Subcutaneous adipose tissue (tissue), 4 donors: Measurements from ENCODE around the gene FAM50B. TPM values are rescaled to one million over a fixed set of nuclear protein-coding genes. Genes with fewer than 3 reads are reported as not detected.

Source experiments
- total RNA-seq, 4 donors: library from RNA; depleted of rRNA; stranded (reverse); fragments of >200 nt; gene quantifications; one replicate each; pipeline ENCODE4 v1.1.0, GENCODE V29; 2016
- TF ChIP-seq, protein P1 (sequence below): fragments of 450-650 bp; IDR thresholded peaks from one replicate; pipeline ENCODE4 v1.5.1; 2016; ENCODE audit warnings: low read depth, mild to moderate bottlenecking, control low read depth, antibody characterized with exemption, moderate library complexity

Gene FAM50B
- 10 to 100 TPM in 2 of 4 donors, 1 to 10 TPM in 2; 4.7 to 18.3 (median 8.3) TPM for total RNA-seq

DNA sequence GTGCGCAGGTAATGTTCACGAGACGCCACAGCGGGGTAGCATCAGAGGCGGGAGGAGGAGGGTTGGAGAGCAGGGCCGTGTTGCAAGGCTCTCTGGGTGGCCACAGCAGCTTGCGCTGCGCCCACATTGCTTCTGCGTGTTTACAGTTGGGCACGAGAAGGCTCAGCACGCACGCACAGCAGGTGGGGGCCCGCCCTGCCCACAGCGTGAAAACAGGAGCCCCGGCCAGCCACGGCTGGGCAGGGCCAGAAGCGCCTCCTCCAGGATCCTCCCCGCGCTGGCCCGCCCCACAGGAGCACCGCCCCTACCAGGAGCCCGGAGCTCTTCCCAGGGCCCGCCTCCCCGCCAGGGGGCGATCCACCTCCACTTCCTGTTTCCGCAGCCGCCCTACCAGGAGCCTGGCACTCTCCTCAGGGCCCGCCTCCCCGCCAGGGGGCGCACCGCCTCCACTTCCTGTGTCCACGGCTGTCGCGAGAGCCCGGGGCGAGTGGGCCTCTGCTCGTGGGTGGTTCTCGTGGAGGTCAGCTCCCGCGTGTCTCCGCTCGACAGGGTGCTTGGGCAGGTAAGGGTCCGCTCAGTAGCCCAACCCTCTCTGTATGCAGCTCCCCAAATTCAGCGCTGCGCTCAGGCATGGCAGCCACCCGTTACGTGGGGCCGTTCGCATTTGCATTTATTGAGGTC is at the start of gene FAM50B:
Gene FAM50B (plus strand): TSS at position 449 of the 681 bp plus-strand sequence. CDS start 439 bp downstream, outside the sequence.
- TF ChIP-seq, protein P1, sequence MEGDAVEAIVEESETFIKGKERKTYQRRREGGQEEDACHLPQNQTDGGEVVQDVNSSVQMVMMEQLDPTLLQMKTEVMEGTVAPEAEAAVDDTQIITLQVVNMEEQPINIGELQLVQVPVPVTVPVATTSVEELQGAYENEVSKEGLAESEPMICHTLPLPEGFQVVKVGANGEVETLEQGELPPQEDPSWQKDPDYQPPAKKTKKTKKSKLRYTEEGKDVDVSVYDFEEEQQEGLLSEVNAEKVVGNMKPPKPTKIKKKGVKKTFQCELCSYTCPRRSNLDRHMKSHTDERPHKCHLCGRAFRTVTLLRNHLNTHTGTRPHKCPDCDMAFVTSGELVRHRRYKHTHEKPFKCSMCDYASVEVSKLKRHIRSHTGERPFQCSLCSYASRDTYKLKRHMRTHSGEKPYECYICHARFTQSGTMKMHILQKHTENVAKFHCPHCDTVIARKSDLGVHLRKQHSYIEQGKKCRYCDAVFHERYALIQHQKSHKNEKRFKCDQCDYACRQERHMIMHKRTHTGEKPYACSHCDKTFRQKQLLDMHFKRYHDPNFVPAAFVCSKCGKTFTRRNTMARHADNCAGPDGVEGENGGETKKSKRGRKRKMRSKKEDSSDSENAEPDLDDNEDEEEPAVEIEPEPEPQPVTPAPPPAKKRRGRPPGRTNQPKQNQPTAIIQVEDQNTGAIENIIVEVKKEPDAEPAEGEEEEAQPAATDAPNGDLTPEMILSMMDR = no peak

DNA sequence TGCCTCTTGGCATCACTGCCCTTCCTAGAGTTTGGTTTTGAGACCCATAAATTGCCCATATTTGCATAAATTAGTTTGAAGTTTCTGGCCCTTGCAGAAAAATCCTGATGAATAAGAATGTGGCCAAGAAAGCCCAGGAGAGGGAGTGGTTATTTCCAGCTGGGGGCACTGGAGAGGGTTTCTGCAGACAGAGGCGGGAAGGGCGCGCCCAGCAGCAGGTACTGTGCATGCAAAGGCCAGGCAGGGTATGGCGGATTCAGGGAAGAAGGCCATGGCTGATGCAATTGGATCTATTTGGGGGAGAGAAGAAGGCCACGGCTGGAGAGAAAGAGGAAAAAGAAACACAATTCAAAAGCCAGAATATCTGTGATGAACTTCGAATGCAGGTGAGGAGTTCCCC is 49.5 kb upstream of the FAM50B start:
- TF ChIP-seq, protein P1 = no peak

- TF ChIP-seq, protein P1 = no peak
Measured at GRCh38 chr6:3800850-3801591, 48.2 kb upstream of the FAM50B start.

DNA sequence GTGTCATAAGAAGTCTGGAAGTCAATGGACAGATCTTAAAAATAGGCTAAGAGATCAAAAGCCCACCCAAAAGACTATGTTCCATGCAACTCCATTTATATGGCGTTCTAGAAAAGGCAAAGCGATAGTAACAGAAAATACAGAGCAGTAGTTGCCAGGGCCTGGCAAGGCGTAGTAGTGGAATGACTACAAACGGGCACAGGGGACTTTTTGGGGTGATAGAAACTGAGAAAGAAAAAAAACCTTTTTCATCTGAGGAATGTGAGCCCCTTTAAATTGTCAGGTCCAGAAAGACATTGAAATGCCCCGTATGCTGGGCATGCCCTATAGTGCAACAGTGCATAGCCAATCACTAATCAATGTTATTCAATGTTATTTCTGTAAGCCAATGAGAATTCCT is 47.2 kb upstream of the FAM50B start:
- TF ChIP-seq, protein P1 = no peak

DNA sequence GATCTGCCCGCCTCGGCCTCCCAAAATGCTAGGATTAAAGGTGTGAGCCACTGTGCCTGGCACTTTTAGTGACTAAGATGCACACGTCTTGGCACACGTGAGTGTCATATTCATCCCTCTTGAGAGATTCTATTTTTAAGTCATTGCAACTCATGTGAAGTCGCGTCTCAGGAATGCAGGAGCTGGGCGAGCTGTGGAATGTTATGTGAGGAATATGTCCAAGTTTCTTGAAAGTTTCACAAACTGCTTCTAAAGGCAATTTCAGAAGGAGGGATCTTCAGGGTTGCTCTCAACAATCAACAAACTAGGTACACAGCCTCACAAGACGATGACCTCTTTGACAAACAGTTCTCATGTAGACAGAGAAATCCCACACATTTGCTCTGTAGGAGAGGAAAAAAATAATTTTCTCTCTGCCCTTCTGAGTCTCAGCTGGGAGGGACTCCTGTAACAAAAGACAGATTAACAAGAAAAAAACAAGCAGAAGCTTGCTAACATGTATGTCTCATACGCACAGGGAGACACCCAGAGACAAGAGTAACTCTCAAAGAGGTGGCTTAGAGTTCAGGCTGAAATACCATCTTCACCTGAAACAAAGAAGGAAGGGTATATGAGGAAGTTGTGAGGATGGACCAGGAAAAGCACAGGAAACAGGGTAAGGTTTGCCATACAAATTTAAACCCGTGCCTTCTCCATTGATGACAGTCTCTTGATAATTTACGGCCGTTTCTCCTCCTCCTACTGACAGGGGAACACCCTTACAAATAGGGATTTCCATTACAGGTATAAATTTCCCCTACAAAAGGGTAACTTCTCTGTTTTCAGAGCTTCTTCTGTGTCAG is 45.3 kb upstream of the FAM50B start:
- TF ChIP-seq, protein P1 = no peak

- TF ChIP-seq, protein P1 = no peak
Measured at GRCh38 chr6:3804964-3805363, 44.2 kb upstream of the FAM50B start.
